ENCODE data around the gene GRB7. TPM values are rescaled to one million over a fixed set of nuclear protein-coding genes. Genes with fewer than 3 reads are reported as not detected.

GRB7 gene
- total RNA-seq, 1 experiment from 2014 or later = 7.3 TPM

GRCh38 chr17:39727556-39727955, 10.2 kb upstream of the GRB7 start:
- Mint-ChIP-seq H3K4me1 (ENCODE audit: insufficient read depth, unreplicated experiment) (peaks cover 10% of the 10 kb centered on the region), H3K9me3 (ENCODE audit: unreplicated experiment) (no peaks in the 10 kb centered on the region), H3K4me3 (ENCODE audit: unreplicated experiment) (no peak overlapping the region), H3K27ac (ENCODE audit: low read depth, unreplicated experiment) (no peak overlapping the region), H3K36me3 (ENCODE audit: insufficient read depth, unreplicated experiment) (peaks cover 21% of the 10 kb centered on the region), H3K27me3 (ENCODE audit: insufficient read depth, unreplicated experiment) (no peaks in the 10 kb centered on the region)
- DNase-seq (ENCODE audit: unreplicated experiment) = no peak
- no TSS peak for BruUV-seq (replicated peaks)
- no peak for TF ChIP-seq CTCF (IDR thresholded peaks at IDR 0.05; ENCODE audit: unreplicated experiment)
- intact Hi-C loops (cut with micrococcal nuclease) = no loop called here
- ChIA-PET POLR2A (interaction anchor here (0.6 to 3.8 kb wide), 2 partner anchors 9 to 27 kb away, joined by 4 to 36 read pairs; partner anchors contain the start of gene ERBB2), CTCF (no interaction called here)

GRCh38 chr17:39729280-39729851, 8.4 kb upstream of the GRB7 start:
- intact Hi-C loops (cut with micrococcal nuclease) = no loop called here
- peaks cover 21% of the 10 kb centered on the region for H3K36me3 Mint-ChIP-seq (ENCODE audit: insufficient read depth, unreplicated experiment)
- no peaks in the 10 kb centered on the region for H3K9me3 Mint-ChIP-seq (ENCODE audit: unreplicated experiment)
- H3K27me3 Mint-ChIP-seq (ENCODE audit: insufficient read depth, unreplicated experiment) = no peaks in the 10 kb centered on the region
- DNase-seq (ENCODE audit: unreplicated experiment) = no peak
- POLR2A ChIA-PET = interaction anchor here (1.0 to 3.8 kb wide), 12 partner anchors 9 to 250 kb away, joined by 3 to 36 read pairs (median 6); partner anchors contain the start of genes ERBB2, PGAP3, PSMD3 and STARD3
- H3K4me1 Mint-ChIP-seq (ENCODE audit: insufficient read depth, unreplicated experiment) = peaks cover 10% of the 10 kb centered on the region
- no peak for TF ChIP-seq CTCF (IDR thresholded peaks at IDR 0.05; ENCODE audit: unreplicated experiment)
- peak overlapping the region; percentile 78 for H3K4me3 Mint-ChIP-seq (ENCODE audit: unreplicated experiment)
- CTCF ChIA-PET = interaction anchor here (0.6 to 2.6 kb wide), 20 partner anchors 8 to 1027 kb away, joined by 3 to 19 read pairs (median 4); partner anchors contain the start of gene ERBB2
- peak overlapping the region; percentile 73 for H3K27ac Mint-ChIP-seq (ENCODE audit: low read depth, unreplicated experiment)
- no TSS peak for BruUV-seq (replicated peaks)

GRCh38 chr17:39730095-39730921, 7.4 kb upstream of the GRB7 start, which contains the start of gene MIEN1:
TSS of gene MIEN1 (minus strand) at chr17:39730532. CDS start at chr17:39730495, 37 bp downstream.
- BruUV-seq (replicated peaks) = TSS peak; percentile 75
- intact Hi-C loops (cut with micrococcal nuclease) = no loop called here
- ChIA-PET POLR2A (interaction anchor here (0.9 to 3.8 kb wide), 14 partner anchors 8 to 250 kb away, joined by 3 to 36 read pairs (median 6); partner anchors contain the start of genes ERBB2, PGAP3, PSMD3 and STARD3), CTCF (interaction anchor here (0.6 to 2.6 kb wide), 23 partner anchors 9 to 962 kb away, joined by 3 to 19 read pairs (median 4); partner anchors contain the start of genes ERBB2 and TCAP)
- H3K36me3 Mint-ChIP-seq (ENCODE audit: insufficient read depth, unreplicated experiment) = peaks cover 21% of the 10 kb centered on the region
- H3K4me1 Mint-ChIP-seq (ENCODE audit: insufficient read depth, unreplicated experiment) = peaks cover 10% of the 10 kb centered on the region
- DNase-seq (ENCODE audit: unreplicated experiment) = peak; percentile 82
- peak; percentile 78 for TF ChIP-seq CTCF (IDR thresholded peaks at IDR 0.05; ENCODE audit: unreplicated experiment)
- H3K9me3 Mint-ChIP-seq (ENCODE audit: unreplicated experiment) = no peaks in the 10 kb centered on the region
- peak within 1 kb of the TSS; percentile 73 for H3K27ac Mint-ChIP-seq (ENCODE audit: low read depth, unreplicated experiment)
- peak within 1 kb of the TSS; percentile 78 for H3K4me3 Mint-ChIP-seq (ENCODE audit: unreplicated experiment)
- H3K27me3 Mint-ChIP-seq (ENCODE audit: insufficient read depth, unreplicated experiment) = no peaks in the 10 kb centered on the region

- Mint-ChIP-seq H3K4me3 (ENCODE audit: unreplicated experiment) (no peak overlapping the region), H3K9me3 (ENCODE audit: unreplicated experiment) (no peaks in the 10 kb centered on the region), H3K27me3 (ENCODE audit: insufficient read depth, unreplicated experiment) (peaks cover 11% of the 10 kb centered on the region), H3K27ac (ENCODE audit: low read depth, unreplicated experiment) (no peak overlapping the region), H3K4me1 (ENCODE audit: insufficient read depth, unreplicated experiment) (peaks cover 19% of the 10 kb centered on the region), H3K36me3 (ENCODE audit: insufficient read depth, unreplicated experiment) (peaks cover 10% of the 10 kb centered on the region)
- ChIA-PET POLR2A (interaction anchor here (0.6 to 1.6 kb wide), 2 partner anchors 16 to 248 kb away, joined by 4 to 7 read pairs; partner anchors contain the start of gene PSMD3), CTCF (interaction anchor here (2.0 kb wide), 1 partner anchor 111 kb away, joined by 7 read pairs; no protein-coding TSS in a partner anchor)
- no TSS peak for BruUV-seq (replicated peaks)
- no peak for TF ChIP-seq CTCF (IDR thresholded peaks at IDR 0.05; ENCODE audit: unreplicated experiment)
- intact Hi-C loops (cut with micrococcal nuclease) = no loop called here
- DNase-seq (ENCODE audit: unreplicated experiment) = no peak
Observed at GRCh38 chr17:39732586-39732985, 5.2 kb upstream of the GRB7 start.
